K562 (cell line): ENCODE results near the gene C9orf50.

Experiments used
- CBX1 ChIP-seq: sonication (generic); IDR thresholded peaks from 2 replicates; pipeline ENCODE4 v1.6.1; 2016; ENCODE audit warnings: antibody characterized with exemption, low read depth, mild to moderate bottlenecking
- CREM ChIP-seq: IDR thresholded peaks from 2 replicates; pipeline ENCODE4 v1.6.1; 2014; ENCODE audit warnings: antibody characterized with exemption, low read depth
- FOXK2 ChIP-seq, 2 experiments: fragments of 450-650 bp; IDR thresholded peaks in 1 of 2; conservative IDR thresholded peaks in 1 of 2; 2 replicates each; pipeline ENCODE4 v1.6.1; 2016; ENCODE audit warnings: low read depth in 2 of 2, mild to moderate bottlenecking in 1 of 2
- HCFC1 ChIP-seq: IDR thresholded peaks from 2 replicates; pipeline ENCODE4 v1.6.1; 2012; ENCODE audit warnings: low read depth, low read length, improper control_type of control experiment
- ILF3 ChIP-seq: fragments of 450-650 bp; IDR thresholded peaks from 2 replicates; pipeline ENCODE4 v1.6.1; 2018; ENCODE audit warnings: antibody characterized with exemption, mild to moderate bottlenecking, moderate library complexity, borderline replicate concordance
- NBN ChIP-seq: fragments of 450-650 bp; IDR thresholded peaks from 2 replicates; pipeline ENCODE4 v1.6.1; 2016; ENCODE audit warnings: low read depth, mild to moderate bottlenecking
- NFE2 ChIP-seq: IDR thresholded peaks from 2 replicates; pipeline ENCODE4 v1.6.1; 2014; ENCODE audit warnings: antibody characterized with exemption, low read depth
- NFYB ChIP-seq: IDR thresholded peaks from 2 replicates; pipeline ENCODE4 v1.6.1; 2011; ENCODE audit warnings: mild to moderate bottlenecking, moderate library complexity; ENCODE audit not compliant: insufficient read length; ENCODE audit errors: extremely low read depth
- POLR2AphosphoS2 ChIP-seq: IDR thresholded peaks from 2 replicates; pipeline ENCODE4 v1.6.1; 2012; ENCODE audit warnings: low read length, improper control_type of control experiment
- SPI1 ChIP-seq: IDR thresholded peaks from 2 replicates; pipeline ENCODE4 v1.6.1; 2011; ENCODE audit warnings: low read depth, low read length, control low read depth, borderline replicate concordance
- TBP ChIP-seq: optimal IDR thresholded peaks from 2 replicates; pipeline ENCODE3; 2011; ENCODE audit warnings: low read depth, low read length, improper control_type of control experiment
- TF ChIP-seq, protein P1 (sequence below): fragments of 450-650 bp; conservative IDR thresholded peaks from 2 replicates; pipeline ENCODE4 v1.6.1; 2016; ENCODE audit warnings: missing genetic modification characterization, low read depth, mild to moderate bottlenecking, missing compliant biosample characterization, moderate library complexity
- TF ChIP-seq, protein P2 (sequence below), 3 experiments: IDR thresholded peaks in 2 of 3; conservative IDR thresholded peaks in 1 of 3; 2 replicates each; pipeline ENCODE4 v1.5.1; 2011 to 2012; ENCODE audit warnings: low read length in 3 of 3, mild to moderate bottlenecking in 3 of 3, control low read depth in 2 of 3, improper control_type of control experiment in 1 of 3, inconsistent platforms in 1 of 3, low read depth in 1 of 3, mixed read lengths in 1 of 3, moderate library complexity in 1 of 3; ENCODE audit not compliant: insufficient read depth in 2 of 3

DNA sequence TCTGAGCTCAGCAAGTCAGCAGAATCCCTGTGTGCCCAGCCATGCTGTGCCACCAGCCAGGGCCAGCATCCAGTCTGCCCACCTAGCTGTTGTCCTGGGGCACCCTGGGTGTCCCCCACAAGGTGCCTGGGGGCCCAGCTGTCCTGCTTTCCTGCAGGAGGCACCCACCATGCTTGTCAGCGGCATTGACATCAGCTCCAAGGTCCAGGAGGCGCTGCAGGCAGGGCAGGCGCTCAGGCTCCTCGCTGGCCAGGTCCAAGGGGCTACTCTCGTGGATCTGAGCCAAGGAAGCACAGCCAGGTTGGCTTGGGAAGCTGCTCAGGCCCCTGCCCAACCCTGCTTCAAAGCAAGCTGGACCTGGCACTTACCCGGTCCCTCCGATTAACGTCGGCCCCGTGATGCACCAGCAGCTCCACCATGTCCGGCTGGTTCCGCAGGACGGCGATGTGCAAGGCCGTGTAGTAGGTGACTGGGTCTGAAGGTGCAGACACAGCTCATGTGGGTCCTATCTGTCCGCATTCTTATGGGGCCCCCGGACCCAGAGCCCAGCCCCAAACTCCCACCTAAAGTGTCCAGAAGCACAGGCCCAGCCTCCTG lies 18.2 kb upstream of the C9orf50 start:
- TF ChIP-seq, protein P1, sequence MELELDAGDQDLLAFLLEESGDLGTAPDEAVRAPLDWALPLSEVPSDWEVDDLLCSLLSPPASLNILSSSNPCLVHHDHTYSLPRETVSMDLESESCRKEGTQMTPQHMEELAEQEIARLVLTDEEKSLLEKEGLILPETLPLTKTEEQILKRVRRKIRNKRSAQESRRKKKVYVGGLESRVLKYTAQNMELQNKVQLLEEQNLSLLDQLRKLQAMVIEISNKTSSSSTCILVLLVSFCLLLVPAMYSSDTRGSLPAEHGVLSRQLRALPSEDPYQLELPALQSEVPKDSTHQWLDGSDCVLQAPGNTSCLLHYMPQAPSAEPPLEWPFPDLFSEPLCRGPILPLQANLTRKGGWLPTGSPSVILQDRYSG = no peak
- no peak for TF ChIP-seq ILF3
- TF ChIP-seq POLR2AphosphoS2 = no peak
- TF ChIP-seq, protein P2, sequence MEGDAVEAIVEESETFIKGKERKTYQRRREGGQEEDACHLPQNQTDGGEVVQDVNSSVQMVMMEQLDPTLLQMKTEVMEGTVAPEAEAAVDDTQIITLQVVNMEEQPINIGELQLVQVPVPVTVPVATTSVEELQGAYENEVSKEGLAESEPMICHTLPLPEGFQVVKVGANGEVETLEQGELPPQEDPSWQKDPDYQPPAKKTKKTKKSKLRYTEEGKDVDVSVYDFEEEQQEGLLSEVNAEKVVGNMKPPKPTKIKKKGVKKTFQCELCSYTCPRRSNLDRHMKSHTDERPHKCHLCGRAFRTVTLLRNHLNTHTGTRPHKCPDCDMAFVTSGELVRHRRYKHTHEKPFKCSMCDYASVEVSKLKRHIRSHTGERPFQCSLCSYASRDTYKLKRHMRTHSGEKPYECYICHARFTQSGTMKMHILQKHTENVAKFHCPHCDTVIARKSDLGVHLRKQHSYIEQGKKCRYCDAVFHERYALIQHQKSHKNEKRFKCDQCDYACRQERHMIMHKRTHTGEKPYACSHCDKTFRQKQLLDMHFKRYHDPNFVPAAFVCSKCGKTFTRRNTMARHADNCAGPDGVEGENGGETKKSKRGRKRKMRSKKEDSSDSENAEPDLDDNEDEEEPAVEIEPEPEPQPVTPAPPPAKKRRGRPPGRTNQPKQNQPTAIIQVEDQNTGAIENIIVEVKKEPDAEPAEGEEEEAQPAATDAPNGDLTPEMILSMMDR (IDR thresholded peaks at IDR 0.05 in 2 of 3, conservative IDR thresholded peaks at IDR 0.05 in 1 of 3; ENCODE audit: insufficient read depth in 2 of 3, low read depth in 1 of 3, low read length in 3 of 3) = no peak
- TF ChIP-seq NBN = no peak
- no peak for TF ChIP-seq SPI1
- TF ChIP-seq CBX1 = no peak
- no peak for TF ChIP-seq FOXK2 (conservative IDR thresholded peaks at IDR 0.05 in 1 of 2, IDR thresholded peaks at IDR 0.05 in 1 of 2; ENCODE audit: low read depth in 2 of 2)
- TF ChIP-seq HCFC1 = no peak
- TF ChIP-seq TBP = no peak
- TF ChIP-seq CREM = no peak
- TF ChIP-seq NFYB = no peak
- no peak for TF ChIP-seq NFE2
